GM19193 (cell line): ENCODE data around the gene GRSF1.

ENCODE experiments used
- POLR2A ChIP-seq: IDR thresholded peaks from 4 replicates; pipeline ENCODE4 v1.6.1; 2011; ENCODE audit not compliant: insufficient read depth, insufficient read length; ENCODE audit errors: extremely low read depth

GRSF1 gene

DNA sequence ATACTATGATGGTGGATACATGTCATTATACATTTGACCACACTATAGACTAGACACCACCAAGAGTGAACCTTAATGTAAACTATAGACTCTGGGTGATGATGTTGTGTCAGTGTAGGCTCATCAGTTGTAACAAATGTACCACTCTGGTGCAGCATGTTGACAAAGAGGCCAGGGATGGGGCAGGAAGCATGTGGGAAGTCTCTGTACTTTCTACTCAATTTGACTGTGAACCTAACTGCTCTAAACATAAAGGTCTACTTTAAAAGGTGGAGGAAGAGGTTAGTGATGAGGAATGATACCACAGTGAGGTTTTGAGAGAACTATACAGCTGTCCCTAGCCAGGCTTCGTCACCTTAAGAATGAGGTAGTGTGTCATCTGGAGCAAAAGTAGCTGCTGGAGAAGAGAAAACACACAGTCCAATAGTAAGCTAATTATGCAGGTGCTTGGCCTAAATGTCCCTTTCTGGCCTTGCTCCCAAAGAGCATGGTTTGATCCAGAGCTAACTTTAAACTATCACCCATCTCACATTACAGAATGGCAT lies 38.4 kb downstream of the GRSF1 start:
- TF ChIP-seq POLR2A = no peak

GRCh38 chr4:70793626-70794025 lies 46.1 kb downstream of the GRSF1 start:
- TF ChIP-seq POLR2A = no peak

DNA sequence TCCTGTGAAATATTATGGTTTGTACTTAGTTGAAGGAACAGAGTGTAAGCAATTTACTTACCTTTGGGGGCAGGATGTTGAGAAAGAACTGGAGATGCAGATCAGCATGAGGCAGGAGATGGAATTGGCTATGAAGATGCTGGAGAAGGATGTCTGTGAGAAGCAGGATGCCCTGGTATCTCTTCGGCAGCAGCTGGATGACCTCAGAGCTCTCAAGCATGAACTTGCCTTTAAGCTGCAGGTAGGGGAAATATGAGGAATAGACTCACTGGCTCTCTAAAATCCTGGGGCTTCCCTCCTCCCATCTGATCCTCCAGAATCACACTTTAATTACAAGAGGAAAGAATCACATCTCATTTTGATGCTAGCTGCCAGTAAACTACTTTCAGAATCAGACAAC lies 51.0 kb downstream of the GRSF1 start:
- TF ChIP-seq POLR2A = no peak

GRCh38 chr4:70787496-70787895 lies 52.2 kb downstream of the GRSF1 start:
- TF ChIP-seq POLR2A = no peak

GRCh38 chr4:70783096-70783495 lies 56.6 kb downstream of the GRSF1 start:
- TF ChIP-seq POLR2A = no peak

- TF ChIP-seq POLR2A = no peak
Measured at GRCh38 chr4:70778888-70779422, 60.7 kb downstream of the GRSF1 start.

GRCh38 chr4:70772929-70773555 lies 66.6 kb downstream of the GRSF1 start:
- no peak for TF ChIP-seq POLR2A

DNA sequence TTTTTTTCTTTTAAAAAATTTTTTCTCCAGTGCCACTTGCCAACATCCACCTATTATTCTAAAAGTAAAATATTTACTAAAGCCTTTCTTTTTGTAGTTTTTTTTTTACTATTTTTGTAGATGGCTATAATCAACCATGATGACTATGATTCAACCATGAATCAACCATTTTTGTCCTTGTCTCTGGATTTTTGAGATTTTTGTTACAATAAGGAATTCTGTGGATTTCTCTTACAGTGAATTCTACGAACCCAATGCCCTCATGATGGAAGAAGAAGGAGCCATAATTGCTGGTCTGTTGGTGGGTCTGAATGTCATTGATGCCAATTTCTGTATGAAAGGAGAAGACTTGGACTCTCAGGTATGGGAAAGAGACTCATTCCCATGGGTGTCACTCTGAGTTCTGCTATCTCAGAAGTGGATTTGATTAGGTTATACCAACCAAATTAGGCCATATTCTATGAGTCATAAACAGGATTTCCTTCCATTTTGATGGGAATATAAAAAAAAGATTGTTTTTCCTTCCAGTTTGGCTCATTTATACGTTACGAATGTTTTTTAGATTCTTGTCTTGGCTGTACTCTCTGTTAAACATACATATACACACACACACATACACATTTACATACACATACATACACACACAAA lies 71.3 kb downstream of the GRSF1 start:
- TF ChIP-seq POLR2A = no peak
